Measurements from ENCODE around the gene STPG3. TPM values are rescaled to one million over a fixed set of nuclear protein-coding genes. Genes with fewer than 3 reads are reported as not detected.

The STPG3 gene
- total and polyA plus RNA-seq, 2 experiments from 2014 or later, result not detected

DNA sequence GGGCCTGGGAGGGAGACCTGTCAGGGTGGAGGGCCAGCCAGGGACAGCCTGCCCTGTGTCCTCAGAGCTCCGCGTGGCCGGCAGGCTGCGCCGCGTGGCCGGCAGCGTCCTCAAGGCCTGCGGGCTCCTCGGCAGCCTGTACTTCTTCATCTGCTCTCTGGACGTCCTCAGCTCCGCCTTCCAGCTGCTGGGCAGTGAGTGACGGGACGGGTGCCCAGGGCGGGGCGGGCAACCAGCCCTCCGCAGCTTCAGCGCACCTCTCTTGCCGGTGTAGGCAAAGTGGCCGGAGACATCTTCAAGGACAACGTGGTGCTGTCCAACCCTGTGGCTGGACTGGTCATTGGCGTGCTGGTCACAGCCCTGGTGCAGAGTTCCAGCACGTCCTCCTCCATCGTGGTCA is 18.6 kb upstream of the STPG3 start:
- Histone ChIP-seq H3K4me1 (ENCODE audit: insufficient read depth) (peaks cover 7% of the 10 kb centered on the region; the same call in 1 of the 2 replicates), H4K20me1 (replicated peaks; ENCODE audit: insufficient read depth) (no peaks in the 10 kb centered on the region), H3K27me3 (ENCODE audit: insufficient read depth) (no peaks in the 10 kb centered on the region), H2AFZ (no peak overlapping the region), H3K4me2 (no peak overlapping the region), H3K9me2 (ENCODE audit: insufficient read depth) (no peaks in the 10 kb centered on the region), H3K4me3 (no peak overlapping the region), H3K79me2 (replicated peaks; ENCODE audit: insufficient read depth) (no peaks in the 10 kb centered on the region), H3K36me3 (ENCODE audit: insufficient read depth) (no peaks in the 10 kb centered on the region), H3F3A (replicated peaks; ENCODE audit: low read depth) (no peaks in the 10 kb centered on the region), H3K27ac (ENCODE audit: low read depth) (no peak overlapping the region)
- no peak overlapping the region for H3K27ac Mint-ChIP-seq
- ATAC-seq (no peak), DNase-seq (ENCODE audit: low spot score) (no peak)
- peaks cover 10% of the 10 kb centered on the region; the same call in 2 of the 3 replicates for H3K4me1 Mint-ChIP-seq
- no peaks in the 10 kb centered on the region for H3K9me3 Mint-ChIP-seq
- no peaks in the 10 kb centered on the region for H3K36me3 Mint-ChIP-seq (ENCODE audit: low read depth)
- H3K4me3 Mint-ChIP-seq, result no peak overlapping the region
- TF ChIP-seq CTCF (conservative IDR thresholded peaks at IDR 0.05; ENCODE audit: low read depth in 2 of 2) (no peak), NANOG (IDR thresholded peaks at IDR 0.05; ENCODE audit: borderline replicate concordance) (no peak), REST (IDR thresholded peaks at IDR 0.05; ENCODE audit: unreplicated experiment) (no peak), ZNF331 (CRISPR knock-in tag; IDR thresholded peaks at IDR 0.05; ENCODE audit: low read depth) (no peak), CREB1 (CRISPR knock-in tag; IDR thresholded peaks at IDR 0.05; ENCODE audit: low read depth) (no peak), ZNF114 (CRISPR knock-in tag; IDR thresholded peaks at IDR 0.05) (no peak), POLR2AphosphoS5 (IDR thresholded peaks at IDR 0.05; ENCODE audit: low read depth) (no peak), EZH2 (IDR thresholded peaks at IDR 0.05; ENCODE audit: low read depth, unreplicated experiment) (no peak), STAT1 (IDR thresholded peaks at IDR 0.05; ENCODE audit: unreplicated experiment) (no peak), JUNB (IDR thresholded peaks at IDR 0.05; ENCODE audit: unreplicated experiment) (no peak), EZH2phosphoT487 (IDR thresholded peaks at IDR 0.05; ENCODE audit: unreplicated experiment) (no peak)
- TF ChIP-seq, protein P1, sequence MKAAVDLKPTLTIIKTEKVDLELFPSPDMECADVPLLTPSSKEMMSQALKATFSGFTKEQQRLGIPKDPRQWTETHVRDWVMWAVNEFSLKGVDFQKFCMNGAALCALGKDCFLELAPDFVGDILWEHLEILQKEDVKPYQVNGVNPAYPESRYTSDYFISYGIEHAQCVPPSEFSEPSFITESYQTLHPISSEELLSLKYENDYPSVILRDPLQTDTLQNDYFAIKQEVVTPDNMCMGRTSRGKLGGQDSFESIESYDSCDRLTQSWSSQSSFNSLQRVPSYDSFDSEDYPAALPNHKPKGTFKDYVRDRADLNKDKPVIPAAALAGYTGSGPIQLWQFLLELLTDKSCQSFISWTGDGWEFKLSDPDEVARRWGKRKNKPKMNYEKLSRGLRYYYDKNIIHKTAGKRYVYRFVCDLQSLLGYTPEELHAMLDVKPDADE (IDR thresholded peaks at IDR 0.05), result no peak
- TF ChIP-seq, protein P2, sequence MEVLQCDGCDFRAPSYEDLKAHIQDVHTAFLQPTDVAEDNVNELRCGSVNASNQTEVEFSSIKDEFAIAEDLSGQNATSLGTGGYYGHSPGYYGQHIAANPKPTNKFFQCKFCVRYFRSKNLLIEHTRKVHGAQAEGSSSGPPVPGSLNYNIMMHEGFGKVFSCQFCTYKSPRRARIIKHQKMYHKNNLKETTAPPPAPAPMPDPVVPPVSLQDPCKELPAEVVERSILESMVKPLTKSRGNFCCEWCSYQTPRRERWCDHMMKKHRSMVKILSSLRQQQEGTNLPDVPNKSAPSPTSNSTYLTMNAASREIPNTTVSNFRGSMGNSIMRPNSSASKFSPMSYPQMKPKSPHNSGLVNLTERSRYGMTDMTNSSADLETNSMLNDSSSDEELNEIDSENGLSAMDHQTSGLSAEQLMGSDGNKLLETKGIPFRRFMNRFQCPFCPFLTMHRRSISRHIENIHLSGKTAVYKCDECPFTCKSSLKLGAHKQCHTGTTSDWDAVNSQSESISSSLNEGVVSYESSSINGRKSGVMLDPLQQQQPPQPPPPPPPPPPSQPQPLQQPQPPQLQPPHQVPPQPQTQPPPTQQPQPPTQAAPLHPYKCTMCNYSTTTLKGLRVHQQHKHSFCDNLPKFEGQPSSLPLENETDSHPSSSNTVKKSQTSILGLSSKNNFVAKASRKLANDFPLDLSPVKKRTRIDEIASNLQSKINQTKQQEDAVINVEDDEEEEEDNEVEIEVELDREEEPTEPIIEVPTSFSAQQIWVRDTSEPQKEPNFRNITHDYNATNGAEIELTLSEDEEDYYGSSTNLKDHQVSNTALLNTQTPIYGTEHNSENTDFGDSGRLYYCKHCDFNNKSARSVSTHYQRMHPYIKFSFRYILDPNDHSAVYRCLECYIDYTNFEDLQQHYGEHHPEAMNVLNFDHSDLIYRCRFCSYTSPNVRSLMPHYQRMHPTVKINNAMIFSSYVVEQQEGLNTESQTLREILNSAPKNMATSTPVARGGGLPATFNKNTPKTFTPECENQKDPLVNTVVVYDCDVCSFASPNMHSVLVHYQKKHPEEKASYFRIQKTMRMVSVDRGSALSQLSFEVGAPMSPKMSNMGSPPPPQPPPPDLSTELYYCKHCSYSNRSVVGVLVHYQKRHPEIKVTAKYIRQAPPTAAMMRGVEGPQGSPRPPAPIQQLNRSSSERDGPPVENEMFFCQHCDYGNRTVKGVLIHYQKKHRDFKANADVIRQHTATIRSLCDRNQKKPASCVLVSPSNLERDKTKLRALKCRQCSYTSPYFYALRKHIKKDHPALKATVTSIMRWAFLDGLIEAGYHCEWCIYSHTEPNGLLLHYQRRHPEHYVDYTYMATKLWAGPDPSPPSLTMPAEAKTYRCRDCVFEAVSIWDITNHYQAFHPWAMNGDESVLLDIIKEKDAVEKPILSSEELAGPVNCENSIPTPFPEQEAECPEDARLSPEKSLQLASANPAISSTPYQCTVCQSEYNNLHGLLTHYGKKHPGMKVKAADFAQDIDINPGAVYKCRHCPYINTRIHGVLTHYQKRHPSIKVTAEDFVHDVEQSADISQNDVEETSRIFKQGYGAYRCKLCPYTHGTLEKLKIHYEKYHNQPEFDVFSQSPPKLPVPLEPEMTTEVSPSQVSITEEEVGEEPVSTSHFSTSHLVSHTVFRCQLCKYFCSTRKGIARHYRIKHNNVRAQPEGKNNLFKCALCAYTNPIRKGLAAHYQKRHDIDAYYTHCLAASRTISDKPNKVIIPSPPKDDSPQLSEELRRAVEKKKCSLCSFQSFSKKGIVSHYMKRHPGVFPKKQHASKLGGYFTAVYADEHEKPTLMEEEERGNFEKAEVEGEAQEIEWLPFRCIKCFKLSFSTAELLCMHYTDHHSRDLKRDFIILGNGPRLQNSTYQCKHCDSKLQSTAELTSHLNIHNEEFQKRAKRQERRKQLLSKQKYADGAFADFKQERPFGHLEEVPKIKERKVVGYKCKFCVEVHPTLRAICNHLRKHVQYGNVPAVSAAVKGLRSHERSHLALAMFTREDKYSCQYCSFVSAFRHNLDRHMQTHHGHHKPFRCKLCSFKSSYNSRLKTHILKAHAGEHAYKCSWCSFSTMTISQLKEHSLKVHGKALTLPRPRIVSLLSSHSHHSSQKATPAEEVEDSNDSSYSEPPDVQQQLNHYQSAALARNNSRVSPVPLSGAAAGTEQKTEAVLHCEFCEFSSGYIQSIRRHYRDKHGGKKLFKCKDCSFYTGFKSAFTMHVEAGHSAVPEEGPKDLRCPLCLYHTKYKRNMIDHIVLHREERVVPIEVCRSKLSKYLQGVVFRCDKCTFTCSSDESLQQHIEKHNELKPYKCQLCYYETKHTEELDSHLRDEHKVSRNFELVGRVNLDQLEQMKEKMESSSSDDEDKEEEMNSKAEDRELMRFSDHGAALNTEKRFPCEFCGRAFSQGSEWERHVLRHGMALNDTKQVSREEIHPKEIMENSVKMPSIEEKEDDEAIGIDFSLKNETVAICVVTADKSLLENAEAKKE (CRISPR knock-in tag; IDR thresholded peaks at IDR 0.05), result no peak
- H3K27me3 Mint-ChIP-seq (ENCODE audit: insufficient read depth, low read depth, poor library complexity), result peaks cover 6% of the 10 kb centered on the region

All from GM23338 (cell line).